CD4-positive, alpha-beta T cell treated with Interleukin-21 for 1 hour (primary cell): ENCODE data around the gene FLNC.

Experiments used
- DNase-seq: peaks from one replicate; pipeline ENCODE4 v3.0.0-alpha.2; 2020

Gene FLNC

DNA sequence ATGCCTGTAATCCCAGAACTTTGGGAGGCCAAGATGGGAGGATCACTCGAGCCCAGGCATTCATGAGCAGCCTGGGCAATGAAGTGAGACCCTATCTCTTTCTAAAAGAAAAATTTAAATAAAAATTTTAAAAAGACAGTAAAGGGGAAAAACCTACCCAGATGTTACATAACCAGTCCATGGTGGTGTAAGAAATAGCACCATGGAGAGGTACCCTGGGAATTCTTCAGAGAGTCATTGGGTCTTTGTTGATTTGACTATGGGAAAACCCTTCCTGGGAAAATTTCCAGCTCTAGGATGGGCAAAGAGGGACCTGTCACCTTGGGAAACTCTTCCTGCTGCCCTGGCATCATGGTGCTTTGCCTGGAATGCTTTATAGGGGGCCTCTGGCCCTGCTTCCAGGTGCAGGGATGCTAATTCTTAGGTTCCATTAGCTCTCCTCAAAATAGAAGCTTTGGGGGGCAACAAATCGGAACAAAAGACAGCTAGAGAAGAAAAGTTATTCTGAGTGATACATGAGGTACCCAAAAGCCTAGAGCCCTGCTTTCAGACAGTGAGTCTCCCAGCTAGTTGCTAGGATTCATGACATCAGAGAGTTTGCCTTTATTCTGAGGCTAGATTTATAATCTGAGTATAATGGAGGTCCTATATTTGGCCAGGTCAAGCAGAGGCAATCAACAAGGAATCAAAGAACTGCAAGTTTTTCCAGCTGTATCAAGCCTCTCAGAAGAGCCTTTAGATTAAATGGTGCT lies 28.4 kb upstream of the FLNC start:
- DNase-seq: no peak

DNA sequence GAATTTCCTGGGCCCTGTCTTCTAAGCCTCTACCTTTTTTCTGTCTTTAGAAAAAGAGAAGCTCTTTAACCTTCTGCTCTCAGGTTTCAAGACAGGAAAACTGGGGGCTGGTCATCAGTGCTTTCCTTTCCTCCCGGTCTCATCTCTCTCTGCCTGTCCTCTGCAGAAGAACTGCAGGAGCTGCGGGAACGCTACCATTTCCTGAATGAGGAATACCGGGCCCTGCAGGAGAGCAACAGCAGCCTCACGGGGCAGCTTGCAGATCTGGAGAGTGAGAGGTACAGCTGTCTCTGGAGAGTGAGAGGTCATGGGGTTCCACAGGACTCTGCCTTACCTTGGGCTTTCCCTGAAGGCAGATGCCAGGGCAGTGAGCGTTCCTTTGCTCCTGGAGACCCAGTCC lies 25.7 kb upstream of the FLNC start:
- DNase-seq: no peak

DNA sequence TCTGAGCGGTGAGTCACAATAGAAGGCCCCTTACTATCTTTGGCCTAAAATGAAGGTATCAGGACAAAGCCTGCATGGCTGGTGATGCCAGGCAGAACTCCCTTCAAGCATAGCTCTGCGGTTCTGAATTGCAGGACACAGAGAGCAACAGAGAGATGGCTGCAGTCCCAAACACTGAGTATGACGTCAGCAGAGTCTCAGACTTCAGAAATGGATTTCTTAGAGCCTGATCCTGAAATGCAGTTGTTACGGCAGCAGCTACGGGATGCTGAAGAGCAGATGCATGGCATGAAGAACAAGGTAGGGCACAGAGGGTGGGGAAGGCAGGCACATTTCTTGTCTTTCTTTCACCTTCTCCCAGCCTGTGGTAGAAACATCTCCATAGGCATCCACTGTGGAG lies 25.0 kb upstream of the FLNC start:
- no peak for DNase-seq

DNA sequence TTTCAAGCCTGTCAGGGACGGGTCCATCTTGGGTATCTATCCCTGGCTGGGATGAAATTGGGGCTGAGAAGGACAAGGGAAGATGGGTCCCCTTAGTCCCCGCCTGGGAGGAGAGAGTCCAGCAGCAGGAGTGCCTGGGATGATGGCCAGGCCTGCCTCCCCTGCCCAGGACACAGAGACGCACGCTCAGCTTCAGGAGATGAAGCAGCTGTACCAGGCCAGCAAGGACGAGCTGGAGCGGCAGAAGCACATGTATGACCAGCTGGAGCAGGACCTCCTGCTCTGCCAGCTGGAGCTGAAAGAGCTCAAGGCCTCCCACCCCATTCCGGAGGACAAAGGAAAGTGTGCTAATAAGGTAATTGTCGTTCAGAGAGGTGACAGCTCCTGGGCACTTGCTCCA lies 23.0 kb upstream of the FLNC start:
- DNase-seq: no peak

DNA sequence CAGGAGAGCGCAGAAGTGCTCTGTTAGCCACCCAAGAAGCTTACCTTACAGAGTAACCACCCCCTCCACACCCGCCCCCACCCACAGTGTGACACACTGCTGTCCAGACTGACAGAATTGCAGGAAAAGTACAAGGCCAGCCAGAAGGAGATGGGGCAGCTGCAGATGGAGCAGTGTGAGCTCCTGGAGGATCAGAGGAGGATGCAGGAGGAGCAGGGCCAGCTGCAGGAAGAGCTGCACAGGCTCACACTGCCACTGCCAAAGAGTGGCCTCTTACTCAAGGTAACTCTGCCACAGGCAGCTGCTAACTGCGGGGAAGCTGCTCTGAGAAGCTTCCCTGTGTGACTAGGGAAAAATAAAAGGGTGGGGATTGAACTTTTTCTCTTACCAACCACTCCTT lies 20.8 kb upstream of the FLNC start:
- DNase-seq: no peak

DNA sequence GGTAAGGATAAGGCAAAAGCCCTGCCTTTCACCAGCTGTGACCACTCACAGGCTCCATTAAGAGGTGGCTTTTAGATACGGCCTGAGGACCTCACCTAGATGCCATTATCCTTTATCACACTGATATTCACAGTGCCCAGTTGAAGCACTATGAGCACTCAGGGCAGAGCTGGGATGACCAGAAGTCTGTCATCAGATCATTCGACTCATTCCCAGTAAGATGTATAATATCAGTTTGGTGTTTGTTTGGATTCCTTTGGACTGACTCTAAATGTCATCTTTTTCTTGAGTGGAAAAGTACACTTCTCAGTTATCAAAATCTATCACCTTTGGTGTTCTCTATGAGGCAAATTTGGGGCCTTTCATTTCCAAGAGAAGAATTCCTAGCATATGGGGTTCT lies 19.7 kb upstream of the FLNC start:
- DNase-seq: no peak

DNA sequence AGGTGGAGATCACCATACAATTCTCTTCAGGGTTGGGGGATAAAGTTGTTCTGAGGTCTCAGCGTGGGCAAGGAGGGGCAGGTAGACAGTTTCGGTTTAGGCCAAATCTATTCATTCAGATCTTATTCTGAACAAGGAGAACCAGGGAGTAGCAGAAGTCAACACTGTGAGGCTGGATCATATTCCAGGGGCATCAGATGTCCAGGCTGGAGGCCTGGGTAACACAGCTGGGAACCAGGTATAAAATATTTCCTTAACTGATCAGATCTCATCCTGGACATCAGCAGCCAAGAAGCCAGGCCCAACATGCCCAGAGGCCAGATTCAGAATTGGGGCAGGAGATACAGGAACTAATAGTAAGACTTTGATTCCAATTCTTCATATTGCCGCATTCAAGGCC lies 19.2 kb upstream of the FLNC start:
- DNase-seq: no peak

DNA sequence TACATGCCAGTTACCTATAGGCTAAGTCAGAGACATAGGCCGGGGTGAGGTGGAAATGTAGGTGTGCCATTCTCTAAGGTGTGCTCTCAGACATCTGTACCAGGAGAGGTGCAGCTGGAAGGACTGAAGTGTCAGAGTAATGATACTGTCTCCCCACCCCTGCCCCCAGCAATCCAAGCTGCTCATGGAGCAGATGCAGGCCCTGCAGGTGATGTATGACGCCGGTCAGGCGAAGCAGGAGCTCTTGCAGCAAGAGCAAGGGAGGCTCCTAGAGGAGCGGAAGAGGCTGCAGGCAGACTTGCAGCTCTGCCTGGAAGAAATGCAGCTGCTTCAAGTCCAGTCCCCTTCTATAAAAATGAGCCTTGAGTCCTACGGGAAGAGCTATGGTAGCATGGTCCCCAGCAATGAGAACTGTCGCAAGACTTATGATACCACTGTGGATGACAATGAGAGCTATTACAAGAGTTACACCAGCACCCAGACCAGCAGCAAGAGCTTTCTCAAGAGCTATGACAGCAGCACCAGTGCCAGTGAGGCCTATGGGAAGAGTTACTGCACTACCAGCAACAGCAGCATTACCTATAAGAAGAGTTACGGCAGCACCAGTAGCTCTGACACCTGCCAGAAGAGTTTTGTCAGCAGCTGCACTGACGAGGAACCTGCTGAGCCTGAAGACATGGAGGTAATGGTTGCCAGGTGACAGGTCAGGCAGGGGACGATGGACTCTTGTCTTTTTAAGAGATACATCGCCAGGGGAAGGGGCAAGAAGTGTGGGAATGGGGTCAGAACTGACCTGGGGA lies 18.4 kb upstream of the FLNC start:
- DNase-seq: no peak

DNA sequence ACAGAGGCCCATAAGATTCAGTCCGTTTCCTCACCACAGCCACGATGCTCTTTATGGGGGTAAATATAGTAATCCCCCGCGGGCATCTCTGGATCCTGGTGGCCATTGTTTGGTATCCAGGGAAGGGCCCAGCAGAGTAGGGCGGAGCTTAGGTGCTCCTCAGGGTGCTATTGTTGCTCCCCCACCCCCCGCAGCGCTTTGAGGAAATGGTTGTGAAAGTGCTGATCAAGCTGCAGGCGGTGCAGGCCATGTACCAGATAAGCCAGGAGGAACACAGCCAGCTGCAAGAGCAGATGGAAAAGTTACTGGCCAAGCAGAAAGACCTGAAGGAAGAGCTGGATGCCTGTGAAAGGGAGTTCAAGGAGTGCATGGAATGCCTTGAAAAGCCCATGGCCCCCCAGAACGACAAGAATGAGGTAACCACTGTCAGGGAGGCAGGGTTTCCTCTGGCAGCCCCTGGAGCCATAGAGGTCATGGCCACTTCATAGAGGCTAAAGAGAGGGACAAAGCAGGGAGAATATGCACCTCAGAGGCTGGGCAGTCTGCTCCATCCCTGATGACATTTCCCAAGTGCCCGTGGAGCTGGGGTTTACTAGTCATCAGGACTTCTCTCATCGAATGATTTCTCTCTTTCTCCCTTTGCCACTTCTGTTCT lies 17.6 kb upstream of the FLNC start:
- no peak for DNase-seq

DNA sequence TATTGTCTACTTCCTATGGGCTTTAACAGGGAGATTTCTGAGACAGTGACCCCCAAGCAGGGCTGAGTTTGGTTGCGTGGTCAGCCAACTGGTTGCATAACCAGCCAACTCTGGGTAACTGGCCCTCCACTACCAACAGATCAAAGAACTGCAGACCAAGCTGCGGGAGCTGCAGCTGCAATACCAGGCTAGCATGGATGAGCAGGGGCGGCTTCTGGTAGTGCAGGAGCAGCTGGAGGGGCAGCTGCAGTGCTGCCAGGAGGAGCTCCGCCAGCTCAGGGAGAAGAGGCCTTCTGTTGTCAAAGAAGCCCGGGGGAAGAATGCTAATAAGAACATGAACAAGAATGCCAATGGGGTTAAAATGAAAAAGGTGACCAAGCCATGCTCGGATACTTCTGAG lies 15.7 kb upstream of the FLNC start:
- DNase-seq: no peak

DNA sequence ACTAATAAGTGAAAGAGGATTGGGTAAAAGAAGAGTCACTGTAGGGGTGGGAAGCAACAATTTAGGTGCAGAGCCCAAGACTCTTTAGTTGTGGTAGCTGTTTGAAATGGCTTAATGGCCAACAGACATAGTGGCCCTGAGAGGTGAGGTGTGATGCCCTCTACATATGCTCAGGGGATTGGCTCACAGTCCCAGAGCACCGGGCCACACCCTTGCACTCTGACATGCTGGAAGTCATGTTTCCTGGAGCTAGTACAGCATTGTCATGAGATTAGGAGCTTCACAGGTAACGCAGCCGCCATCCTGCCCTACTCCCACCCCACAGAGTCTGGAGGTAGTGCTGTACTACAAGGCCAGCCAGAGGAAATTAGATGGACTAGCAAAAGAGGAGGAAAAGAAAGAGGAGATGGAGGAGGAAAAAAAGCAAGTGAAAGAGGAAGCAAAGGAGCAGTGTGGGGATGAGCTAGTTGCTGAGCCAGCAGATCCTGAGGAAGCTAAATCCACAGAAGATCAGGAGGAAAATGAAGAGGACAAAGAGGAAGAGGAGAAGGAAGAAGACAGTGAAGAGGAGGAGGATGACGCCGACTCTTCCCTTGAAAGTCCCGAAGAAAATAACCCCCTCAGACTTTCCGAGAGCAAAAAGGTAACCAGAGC lies 14.8 kb upstream of the FLNC start:
- DNase-seq: no peak

DNA sequence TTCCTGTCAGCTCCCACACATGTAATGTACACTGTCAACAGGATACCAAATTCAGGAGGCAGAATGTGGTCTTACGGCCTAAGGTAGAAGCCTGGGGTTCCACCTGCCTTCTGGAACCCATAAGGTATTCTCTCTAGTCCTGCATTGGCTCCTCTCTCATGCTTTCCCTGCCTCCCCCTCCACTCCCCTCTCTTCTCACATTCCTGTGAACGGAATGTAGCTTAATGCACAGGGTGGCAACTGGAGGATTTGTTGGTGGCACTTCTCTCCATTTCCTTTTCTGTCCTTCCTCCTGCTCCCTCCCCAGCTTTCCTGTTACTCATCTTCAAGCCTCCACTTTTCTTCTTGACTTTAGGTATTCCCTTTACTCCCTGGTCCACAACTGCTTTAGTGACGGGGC lies 11.5 kb upstream of the FLNC start:
- DNase-seq: no peak

DNA sequence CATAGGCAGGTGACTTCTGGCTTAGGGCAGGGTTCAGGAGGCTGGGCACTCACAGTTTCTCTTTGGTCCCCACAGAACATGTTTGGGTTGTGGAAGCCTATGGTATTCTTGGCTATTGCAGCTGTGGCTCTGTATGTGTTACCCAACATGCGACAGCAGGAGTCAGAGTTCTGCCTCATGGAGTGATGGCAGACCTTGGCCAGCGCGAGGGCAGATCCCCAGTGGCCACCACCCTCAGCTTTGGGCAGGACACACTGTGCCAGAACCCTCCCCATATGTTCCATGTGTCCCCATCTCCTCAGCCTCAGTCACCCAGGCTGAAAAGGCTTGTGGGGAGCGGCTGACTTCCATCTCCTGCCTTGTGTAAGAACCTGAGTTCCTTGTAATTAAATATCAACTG lies 8.5 kb upstream of the FLNC start:
- DNase-seq: no peak

DNA sequence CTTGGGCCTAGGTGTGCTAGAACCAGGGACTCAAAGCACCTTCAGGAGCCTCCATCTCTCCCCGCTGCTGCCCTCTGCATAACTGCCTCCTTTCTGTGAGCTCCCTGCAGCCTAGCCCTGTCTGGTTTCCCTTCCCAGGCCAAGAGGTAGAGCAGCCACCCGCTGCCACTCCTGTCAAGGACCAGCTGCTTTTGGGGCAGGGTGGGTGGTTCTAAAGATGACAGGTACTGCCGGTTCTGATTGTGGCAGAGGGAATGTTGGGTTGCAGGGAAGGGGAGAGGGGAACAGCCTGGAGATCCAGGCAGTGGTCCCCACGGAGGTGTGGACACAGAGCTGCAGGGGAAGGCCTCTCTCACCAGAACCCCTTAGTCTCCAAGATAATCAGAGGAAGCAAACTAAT lies 3.7 kb upstream of the FLNC start:
- DNase-seq: no peak

DNA sequence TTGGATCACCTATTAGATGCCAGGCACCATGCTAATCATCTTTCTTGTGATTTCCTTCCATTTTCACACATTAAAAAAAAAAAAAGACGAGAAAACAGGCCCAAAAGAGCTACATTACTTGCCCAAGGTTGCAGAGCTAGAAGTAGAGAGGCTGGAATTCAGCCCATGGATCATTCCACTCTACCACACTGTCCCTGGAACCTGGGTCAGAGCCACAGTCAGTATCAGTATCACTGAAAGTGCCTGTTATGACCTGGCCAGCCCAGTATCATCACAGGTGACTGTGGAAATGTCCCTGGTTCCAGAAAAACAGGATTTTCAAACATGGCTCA lies 3.3 kb upstream of the FLNC start:
- no peak for DNase-seq

DNA sequence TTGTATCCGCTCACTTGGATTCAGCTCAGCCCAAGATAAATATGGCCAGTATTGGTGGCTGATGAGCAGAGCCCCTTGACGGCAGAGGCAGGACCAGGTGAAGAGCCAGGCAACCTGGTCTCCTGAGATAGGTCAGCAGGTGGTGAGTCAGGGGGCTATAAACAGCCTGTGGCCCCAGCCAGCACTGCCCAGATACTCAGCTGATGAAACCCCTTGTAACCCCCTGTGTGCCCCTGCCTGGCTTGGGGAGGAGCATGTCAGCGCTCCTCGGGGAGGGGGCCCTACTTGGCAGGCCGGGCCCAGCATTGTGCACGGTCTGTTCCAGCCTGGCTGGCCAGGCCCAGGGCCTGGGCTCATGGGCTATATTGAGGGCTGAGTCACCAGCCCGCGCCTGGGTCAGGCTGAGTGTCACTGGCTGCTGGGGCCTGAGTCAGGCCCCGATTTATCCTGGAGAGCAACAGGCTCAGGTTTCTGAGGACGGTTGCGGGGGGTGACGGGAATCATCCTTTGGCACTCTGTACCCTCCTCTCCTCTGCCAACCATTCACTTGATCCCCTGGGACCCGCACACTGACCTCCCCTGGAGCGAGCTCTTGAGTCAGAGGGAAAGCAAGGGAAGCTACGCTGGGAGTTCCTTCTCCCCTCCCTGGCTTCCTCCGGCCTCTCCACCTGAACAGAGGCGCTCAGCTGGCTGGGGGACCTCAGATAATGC lies 2.8 kb upstream of the FLNC start:
- no peak for DNase-seq

DNA sequence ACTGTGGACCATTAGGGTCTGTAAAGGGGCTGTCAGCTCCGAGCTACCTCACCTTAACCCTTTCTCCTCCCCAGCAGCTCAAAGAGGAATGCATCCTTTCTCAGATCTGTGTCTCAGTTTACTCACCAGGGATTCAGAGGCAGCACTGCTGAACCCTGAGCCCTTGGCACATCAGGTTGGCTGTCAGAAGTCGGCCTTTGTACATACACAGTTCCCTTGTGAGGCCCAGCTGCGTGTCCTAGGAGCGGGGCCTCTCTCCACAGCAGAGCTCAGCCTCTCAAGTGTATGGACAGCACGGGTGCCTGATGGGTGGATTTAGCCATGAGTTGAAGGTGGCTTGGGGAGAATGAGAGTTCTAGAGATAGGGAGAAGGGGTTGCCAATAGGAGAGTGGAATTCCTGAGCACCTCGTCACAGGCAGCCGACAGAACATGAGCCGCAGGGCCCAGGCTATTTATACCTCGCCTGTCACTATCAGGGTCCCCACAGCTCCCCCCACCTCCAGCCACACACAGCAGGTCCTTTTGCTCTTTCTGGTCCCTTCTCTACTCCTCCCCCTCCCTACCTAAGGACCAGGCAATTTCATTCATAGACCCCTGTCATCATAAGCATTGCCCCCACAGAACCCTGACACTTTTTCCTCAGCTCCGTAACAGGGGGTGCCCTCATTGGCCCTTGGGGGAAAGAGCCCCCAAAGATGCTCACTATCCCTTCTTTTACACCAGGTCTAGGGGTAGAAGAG lies 2.1 kb upstream of the FLNC start:
- DNase-seq: no peak

DNA sequence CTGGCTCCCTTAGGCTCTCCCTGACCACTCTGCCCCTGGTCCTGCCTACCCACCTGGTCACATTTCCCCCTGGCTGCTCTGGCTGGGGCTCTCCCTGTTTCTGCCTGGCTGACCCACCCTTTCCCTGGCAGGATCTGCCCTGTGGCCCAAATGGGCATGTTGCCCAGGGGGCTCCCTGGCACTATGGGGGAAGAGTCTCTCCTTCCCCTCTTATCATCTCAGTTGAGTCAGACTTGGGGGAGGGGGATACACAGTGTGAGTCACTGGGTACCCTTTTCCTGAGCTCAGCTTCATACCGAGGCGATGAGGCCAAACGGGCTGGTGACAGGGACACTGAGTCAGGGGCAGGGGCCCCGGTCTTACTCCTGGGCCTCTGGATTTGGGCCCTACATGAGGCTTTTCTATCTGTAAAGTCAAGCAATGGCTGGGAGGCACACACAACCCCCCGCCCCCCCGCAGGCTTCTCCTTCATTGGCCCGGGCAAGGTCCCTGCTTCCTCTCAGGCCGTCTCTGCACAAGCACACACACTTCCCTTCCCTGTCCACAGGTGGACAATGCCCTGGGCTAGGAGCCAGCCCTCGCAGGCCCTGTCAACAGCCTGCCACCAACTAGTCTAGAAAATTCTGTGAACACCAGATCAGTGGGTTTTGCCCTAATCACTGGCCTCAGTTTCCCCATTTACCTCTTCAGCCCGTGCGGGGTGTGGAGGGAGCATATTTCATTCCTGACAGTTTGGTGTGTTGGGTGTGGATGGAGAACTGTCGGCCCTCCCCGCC lies 627 bp upstream of the FLNC start:
- DNase-seq: no peak

DNA sequence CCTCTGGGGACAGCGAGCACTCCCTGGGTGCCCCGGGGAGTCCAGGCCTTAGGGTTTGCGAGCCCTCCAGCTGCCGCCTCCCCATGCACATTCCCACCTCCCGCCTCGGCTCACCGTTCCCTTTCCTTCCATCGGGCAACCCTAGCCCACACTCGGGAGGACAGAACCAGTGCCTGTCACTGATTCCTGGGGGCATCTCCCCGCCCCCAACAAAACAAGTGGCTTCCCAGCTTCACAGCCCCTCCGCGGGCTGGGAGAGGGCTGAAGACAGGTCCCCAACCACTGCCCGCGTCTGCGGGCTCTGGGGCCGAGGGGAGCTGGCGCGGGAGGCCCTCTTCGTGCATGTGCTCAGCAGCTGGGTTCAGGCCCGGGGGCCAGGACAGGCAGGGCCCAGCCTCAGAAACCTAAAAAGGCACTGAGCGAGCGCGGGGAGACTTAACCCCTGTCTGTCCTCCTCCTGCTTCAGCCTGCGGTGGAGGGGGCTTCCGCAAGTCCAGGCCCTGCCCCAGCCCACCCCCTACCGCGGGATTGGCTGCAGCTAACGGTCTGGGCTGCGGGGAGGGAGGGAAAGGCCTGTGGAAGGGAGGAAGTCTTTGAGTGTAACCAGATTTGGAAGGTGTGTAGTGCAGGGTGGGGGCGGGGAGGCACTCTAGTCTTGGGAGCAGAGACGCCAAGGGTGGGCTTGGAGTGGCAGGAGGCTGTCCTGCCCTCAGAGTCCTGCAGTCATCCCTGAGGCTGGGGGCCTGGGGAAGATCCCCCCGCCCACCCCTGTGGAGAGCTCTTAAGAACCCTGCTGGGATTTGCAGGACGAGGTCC lies 1.2 kb downstream of the FLNC start:
- DNase-seq: no peak

DNA sequence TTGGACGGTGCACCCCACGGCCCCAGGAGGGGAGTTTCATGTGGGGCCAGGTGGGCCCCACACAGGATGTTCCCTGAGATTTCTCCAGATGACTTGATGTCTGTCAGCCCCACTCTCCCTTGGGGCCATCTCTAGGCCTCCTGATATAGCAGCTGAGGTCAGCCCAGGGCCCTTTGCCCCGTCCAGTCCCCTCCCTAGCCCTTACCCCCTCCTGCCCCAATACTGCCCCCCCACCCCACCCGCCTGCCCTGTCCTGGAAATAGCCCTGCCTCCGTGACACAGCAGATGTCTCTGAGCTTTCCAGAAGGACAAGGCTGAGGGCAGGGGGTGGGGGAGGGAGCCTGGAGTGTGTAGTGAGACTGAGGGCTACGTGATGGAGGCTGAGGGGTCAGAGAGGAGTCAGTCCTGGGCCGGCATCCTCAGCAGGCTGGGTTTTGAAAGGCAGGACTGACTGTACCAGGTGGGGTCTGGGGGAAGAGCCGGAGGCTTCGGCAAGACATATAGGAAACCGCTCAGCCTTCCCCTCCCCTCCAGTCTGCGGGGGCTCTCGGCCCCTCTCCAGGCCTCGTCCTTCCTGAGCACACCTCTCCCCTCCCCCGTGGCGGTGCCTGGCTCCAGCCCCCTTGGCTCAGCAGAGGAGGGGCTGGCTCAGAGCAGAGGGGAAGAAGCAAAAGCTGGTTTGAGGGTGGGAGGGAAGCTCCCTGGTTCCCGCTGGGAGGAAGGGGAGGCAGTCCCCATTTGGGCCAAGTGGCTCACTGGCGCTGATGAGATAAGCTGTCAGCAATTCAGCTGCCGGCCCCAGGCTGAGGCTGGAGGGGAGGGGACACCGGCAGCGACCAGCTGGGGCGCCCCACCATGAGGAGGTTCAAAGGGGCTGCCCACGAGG lies 2.0 kb downstream of the FLNC start:
- no peak for DNase-seq
